ENCODE data around the gene SETBP1.

SETBP1 gene

GRCh38 chr18:45025089-45025450 is 344.4 kb downstream of the SETBP1 start:
- no peak for DNase-seq (ENCODE audit: low spot score)

- peak; percentile 34 for DNase-seq (ENCODE audit: low spot score)
Observed at GRCh38 chr18:45026162-45026561, 345.5 kb downstream of the SETBP1 start.

- no peak for DNase-seq (ENCODE audit: low spot score)
Observed at GRCh38 chr18:45034179-45034578, 353.5 kb downstream of the SETBP1 start.

- DNase-seq (ENCODE audit: low spot score) = no peak
Observed at GRCh38 chr18:45037618-45038017, 356.9 kb downstream of the SETBP1 start.

- no peak for DNase-seq (ENCODE audit: low spot score)
Observed at GRCh38 chr18:45039376-45039775, 358.7 kb downstream of the SETBP1 start.

- DNase-seq (ENCODE audit: low spot score) = no peak
Observed at GRCh38 chr18:45040879-45041278, 360.2 kb downstream of the SETBP1 start.

- no peak for DNase-seq (ENCODE audit: low spot score)
Observed at GRCh38 chr18:45044787-45045186, 364.1 kb downstream of the SETBP1 start.

- no peak for DNase-seq (ENCODE audit: low spot score)
Observed at GRCh38 chr18:45046228-45046627, 365.5 kb downstream of the SETBP1 start.

- DNase-seq (ENCODE audit: low spot score) = no peak
Observed at GRCh38 chr18:45046961-45047360, 366.3 kb downstream of the SETBP1 start.

- no peak for DNase-seq (ENCODE audit: low spot score)
Observed at GRCh38 chr18:45049578-45050319, 369.1 kb downstream of the SETBP1 start.

GRCh38 chr18:45050712-45051601 is 370.3 kb downstream of the SETBP1 start:
- DNase-seq (ENCODE audit: low spot score) = no peak

- no peak for DNase-seq (ENCODE audit: low spot score)
Observed at GRCh38 chr18:45054636-45055035, 373.9 kb downstream of the SETBP1 start.

GRCh38 chr18:45055811-45056210 is 375.1 kb downstream of the SETBP1 start:
- no peak for DNase-seq (ENCODE audit: low spot score)

GRCh38 chr18:45056926-45057325 is 376.2 kb downstream of the SETBP1 start:
- no peak for DNase-seq (ENCODE audit: low spot score)

GRCh38 chr18:45057955-45058600 is 377.4 kb downstream of the SETBP1 start:
- DNase-seq (ENCODE audit: low spot score) = no peak

GRCh38 chr18:45059695-45060094 is 379.0 kb downstream of the SETBP1 start:
- no peak for DNase-seq (ENCODE audit: low spot score)

- DNase-seq (ENCODE audit: low spot score) = no peak
Observed at GRCh38 chr18:45060102-45060501, 379.4 kb downstream of the SETBP1 start.

GRCh38 chr18:45061359-45061758 is 380.7 kb downstream of the SETBP1 start:
- DNase-seq (ENCODE audit: low spot score) = no peak

- DNase-seq (ENCODE audit: low spot score) = no peak
Observed at GRCh38 chr18:45063246-45064038, 382.8 kb downstream of the SETBP1 start.

GRCh38 chr18:45066210-45066609 is 385.5 kb downstream of the SETBP1 start:
- DNase-seq (ENCODE audit: low spot score) = no peak

- DNase-seq (ENCODE audit: low spot score) = peak; percentile 71
Observed at GRCh38 chr18:45066886-45067285, 386.2 kb downstream of the SETBP1 start.

Measured in pons (tissue), 1 donor.